H1 (cell line): Measurements from ENCODE around the gene HOXC11. TPM values are rescaled to one million over a fixed set of nuclear protein-coding genes. Genes with fewer than 3 reads are reported as not detected.
A peak's percentile ranks its signal among the peaks of the same experiment; 100 is the strongest.

Source experiments
- CTCF ChIA-PET: fragments of 300-600 bp; sonication (Branson Sonifier 250); formaldehyde crosslinking; loops from one replicate; lab custom pipeline; 2021; ENCODE audit not compliant: partially characterized antibody; lab: Charles Lee
- POLR2A ChIA-PET: fragments of 300-600 bp; sonication (Branson Sonifier 250); formaldehyde crosslinking; loops from one replicate; lab custom pipeline; 2021; ENCODE audit warnings: inconsistent platforms; ENCODE audit not compliant: partially characterized antibody; lab: Charles Lee
- DNase-seq, 2 experiments: peaks; one replicate each; pipeline versions ENCODE4 v3.0.0 to v3.0.0-alpha.2; 2010 to 2022; ENCODE audit warnings: low spot score in 2 of 2, low read depth in 1 of 2, mixed read lengths in 1 of 2
- FAIRE-seq: peaks from 2 replicates; lab custom pipeline; 2011; peaks lifted over from hg19 to GRCh38; lab: Jason Lieb, UNC
- H2AFZ ChIP-seq: 2 replicates; pipeline ENCODE4 v1.8.1; 2012; ENCODE audit warnings: low read length, inconsistent platforms
- H2AK5ac ChIP-seq: 2 replicates; pipeline ENCODE4 v1.6.1; 2013; ENCODE audit warnings: low read depth, low read length
- H2BK120ac ChIP-seq: replicated peaks from 2 replicates; pipeline ENCODE3; 2013; ENCODE audit warnings: low read depth, low read length, inconsistent platforms
- H2BK12ac ChIP-seq: 2 replicates; pipeline ENCODE4 v1.6.1; 2013; ENCODE audit warnings: low read depth, low read length
- H2BK15ac ChIP-seq: 2 replicates; pipeline ENCODE4 v1.6.1; 2013; ENCODE audit warnings: low read length
- H2BK20ac ChIP-seq: 2 replicates; pipeline ENCODE4 v1.6.1; 2013; ENCODE audit warnings: low read length
- H2BK5ac ChIP-seq: 2 replicates; pipeline ENCODE4 v1.6.1; 2013; ENCODE audit warnings: low read depth, low read length
- H3K14ac ChIP-seq: 2 replicates; pipeline ENCODE4 v1.6.1; 2013; ENCODE audit warnings: inconsistent platforms; ENCODE audit not compliant: insufficient read length
- H3K18ac ChIP-seq: 2 replicates; pipeline ENCODE4 v1.6.1; 2013; ENCODE audit warnings: low read length; ENCODE audit errors: extremely low read depth
- H3K23ac ChIP-seq: 2 replicates; pipeline ENCODE4 v1.6.1; 2013; ENCODE audit warnings: inconsistent platforms; ENCODE audit not compliant: insufficient read length
- H3K23me2 ChIP-seq: 2 replicates; pipeline ENCODE4 v1.6.1; 2013; ENCODE audit warnings: low read depth, low read length
- H3K27ac ChIP-seq: 2 replicates; pipeline ENCODE4 v1.6.1; 2011; ENCODE audit warnings: low read depth, low read length, inconsistent platforms
- H3K27me3 ChIP-seq, 4 experiments: replicated peaks in 1 of 4; 1 replicate in 1 of 4; 2 replicates in 3 of 4; pipeline versions ENCODE4 v1.6.1 to v1.8.1; 2011 to 2013; ENCODE audit warnings: low read length in 3 of 4, mild to moderate bottlenecking in 3 of 4, inconsistent platforms in 2 of 4, mixed read lengths in 2 of 4, moderate library complexity in 1 of 4; ENCODE audit not compliant: control insufficient read depth in 3 of 4, insufficient read depth in 3 of 4; ENCODE audit errors: extremely low read depth in 1 of 4
- H3K36me3 ChIP-seq, 4 experiments: 2 replicates each; pipeline versions ENCODE4 v1.6.1 to v1.8.1; 2011 to 2013; ENCODE audit warnings: mild to moderate bottlenecking in 4 of 4, low read length in 3 of 4, moderate library complexity in 2 of 4, control low read depth in 1 of 4, inconsistent platforms in 1 of 4; ENCODE audit not compliant: insufficient read depth in 4 of 4, control insufficient read depth in 2 of 4
- H3K4ac ChIP-seq: replicated peaks from 2 replicates; pipeline ENCODE3; 2013; ENCODE audit warnings: low read length, low read depth, mixed read lengths, inconsistent platforms; ENCODE audit not compliant: insufficient read length
- H3K4me1 ChIP-seq, 4 experiments: replicated peaks in 1 of 4; 1 replicate in 1 of 4; 2 replicates in 3 of 4; pipeline versions ENCODE4 v1.6.1 to v1.8.1; 2011 to 2013; ENCODE audit warnings: low read length in 3 of 4, inconsistent platforms in 2 of 4, mixed read lengths in 1 of 4; ENCODE audit not compliant: insufficient read depth in 4 of 4, control insufficient read depth in 3 of 4
- H3K4me2 ChIP-seq, 2 experiments: 2 replicates each; pipeline versions ENCODE4 v1.6.1 to v1.8.1; 2011 to 2013; ENCODE audit warnings: low read depth in 2 of 2, low read length in 2 of 2, control low read depth in 1 of 2, inconsistent platforms in 1 of 2, mild to moderate bottlenecking in 1 of 2; ENCODE audit not compliant: insufficient read depth in 1 of 2
- H3K4me3 ChIP-seq, 4 experiments: fragments of 200-600, 300-600 bp in 1 of 4; sonication (generic), shearing (Covaris generic), sonication (Bioruptor Twin) in 1 of 4; 2 replicates each; pipeline versions ENCODE4 v1.5.1 to v1.8.1; 2011 to 2016; ENCODE audit warnings: low read length in 4 of 4, low read depth in 3 of 4, control low read depth in 2 of 4, inconsistent platforms in 2 of 4, mild to moderate bottlenecking in 2 of 4, mixed read lengths in 1 of 4, moderate library complexity in 1 of 4; ENCODE audit not compliant: insufficient read depth in 2 of 4; ENCODE audit errors: extremely low read depth in 1 of 4
- H3K56ac ChIP-seq: replicated peaks from 2 replicates; pipeline ENCODE3; 2013; ENCODE audit warnings: low read depth, mild to moderate bottlenecking, mixed read lengths, low read length, inconsistent platforms; ENCODE audit not compliant: insufficient read length
- H3K79me1 ChIP-seq: 2 replicates; pipeline ENCODE4 v1.6.1; 2013; ENCODE audit warnings: low read depth, low read length, control low read depth
- H3K79me2 ChIP-seq, 2 experiments: 2 replicates each; pipeline versions ENCODE4 v1.6.1 to v1.8.1; 2012 to 2013; ENCODE audit warnings: low read length in 2 of 2, mild to moderate bottlenecking in 2 of 2, inconsistent platforms in 1 of 2; ENCODE audit not compliant: insufficient read depth in 2 of 2, control insufficient read depth in 1 of 2
- H3K9ac ChIP-seq, 4 experiments: replicated peaks in 1 of 4; 1 replicate in 1 of 4; 2 replicates in 3 of 4; pipeline versions ENCODE4 v1.6.1 to v1.8.1; 2011 to 2013; ENCODE audit warnings: low read depth in 3 of 4, low read length in 3 of 4, control low read depth in 2 of 4, mild to moderate bottlenecking in 2 of 4, moderate library complexity in 2 of 4, inconsistent platforms in 1 of 4; ENCODE audit errors: extremely low read depth in 1 of 4
- H3K9me3 ChIP-seq, 2 experiments: 2 replicates each; pipeline versions ENCODE4 v1.6.1 to v1.8.1; 2012 to 2013; ENCODE audit warnings: mild to moderate bottlenecking in 2 of 2, moderate library complexity in 2 of 2, control low read depth in 1 of 2, inconsistent platforms in 1 of 2, low read depth in 1 of 2, low read length in 1 of 2, mixed read lengths in 1 of 2; ENCODE audit not compliant: insufficient read depth in 2 of 2
- H4K20me1 ChIP-seq, 2 experiments: replicated peaks in 1 of 2; 2 replicates each; pipeline versions ENCODE3 to v1.8.1; 2011 to 2013; ENCODE audit warnings: inconsistent platforms in 2 of 2, low read length in 2 of 2, mild to moderate bottlenecking in 1 of 2; ENCODE audit not compliant: insufficient read depth in 2 of 2, control insufficient read depth in 1 of 2
- H4K5ac ChIP-seq: 2 replicates; pipeline ENCODE4 v1.6.1; 2013; ENCODE audit warnings: low read length, low read depth, mixed read lengths, inconsistent platforms; ENCODE audit not compliant: insufficient read length
- H4K8ac ChIP-seq: 2 replicates; pipeline ENCODE4 v1.8.0; 2013; ENCODE audit warnings: mild to moderate bottlenecking, moderate library complexity, low read length, inconsistent platforms; ENCODE audit not compliant: insufficient read depth; ENCODE audit errors: extremely low read depth
- H4K91ac ChIP-seq: replicated peaks from 2 replicates; pipeline ENCODE3; 2013; ENCODE audit warnings: low read length, mixed read lengths, inconsistent platforms; ENCODE audit not compliant: insufficient read length
- GABPA ChIP-seq: IDR thresholded peaks from 2 replicates; pipeline ENCODE4 v1.6.1; 2011; ENCODE audit warnings: mild to moderate bottlenecking, low read length, moderate library complexity, borderline replicate concordance; ENCODE audit not compliant: insufficient read depth
- NRF1 ChIP-seq: IDR thresholded peaks from 2 replicates; pipeline ENCODE4 v1.6.1; 2011; ENCODE audit warnings: mild to moderate bottlenecking, low read depth, low read length, improper control_type of control experiment
- RAD21 ChIP-seq, 2 experiments: IDR thresholded peaks in 1 of 2; conservative IDR thresholded peaks in 1 of 2; 2 replicates each; pipeline ENCODE4 v1.6.1; 2011; ENCODE audit warnings: low read depth in 2 of 2, low read length in 2 of 2, improper control_type of control experiment in 1 of 2, inconsistent platforms in 1 of 2, mild to moderate bottlenecking in 1 of 2, moderate library complexity in 1 of 2
- RNF2 ChIP-seq: fragments of 200-900, 300-1000 bp; sonication (generic); IDR thresholded peaks from 2 replicates; pipeline ENCODE4 v1.7.1; 2016; ENCODE audit warnings: borderline replicate concordance, low read depth, mild to moderate bottlenecking, antibody characterized with exemption, low read length; ENCODE audit not compliant: poor library complexity, severe bottlenecking; ENCODE audit errors: missing control alignments
- SP2 ChIP-seq: IDR thresholded peaks from 2 replicates; pipeline ENCODE4 v1.6.1; 2012; ENCODE audit warnings: mild to moderate bottlenecking, low read length, inconsistent platforms
- TAF1 ChIP-seq: IDR thresholded peaks from 2 replicates; pipeline ENCODE4 v1.6.1; 2011; ENCODE audit warnings: mild to moderate bottlenecking, low read depth, low read length
- WGBS, 2 experiments: shearing (Covaris generic) in 1 of 2; methylation state at CpG; one replicate each; pipeline versions ENCODE4 v1.1.6 to v1.1.7; 2013 to 2015; ENCODE audit warnings: low lambda C conversion rate in 2 of 2, mixed read lengths in 2 of 2, inconsistent platforms in 1 of 2, low coverage in 1 of 2, missing lambda C conversion rate in 1 of 2; ENCODE audit not compliant: insufficient replicate concordance in 2 of 2, insufficient coverage in 1 of 2, insufficient read length in 1 of 2; ENCODE audit errors: extremely low coverage in 1 of 2, missing lambda C conversion rate in 1 of 2; 5-methylcytosine and 5-hydroxymethylcytosine counted together
- polyA plus RNA-seq, 7 experiments: library from polyadenylated mRNA; depleted of rRNA in 3 of 7; stranded (reverse) in 5 of 7; unstranded in 2 of 7; fragments of >200 nt in 5 of 7; fragments of 200-250 nt in 2 of 7; gene quantifications; 1 replicate in 5 of 7; 2 replicates in 1 of 7; 4 replicates in 1 of 7; pipeline versions ENCODE4 v1.2.1 to v1.2.3, GENCODE V29; 2011 to 2013; ENCODE audit warnings: missing spikeins in 2 of 7, mixed read lengths in 2 of 7
- total RNA-seq: library from RNA; stranded (reverse); fragmentation: NEBNext Ultra II Directional; extraction: Animal tissue kit (Norgen Biotek cat#: 25700); gene quantifications from 2 replicates; pipeline ENCODE4 v1.2.1, GENCODE V29; 2021
- TF ChIP-seq, protein P1 (sequence below): IDR thresholded peaks from 2 replicates; pipeline ENCODE4 v1.6.1; 2011; ENCODE audit warnings: low read length, improper control_type of control experiment

HOXC11 gene
- total and polyA plus RNA-seq, 2 of the 8 experiments (the other 6 are each of a cell fraction or from before 2014, with no cell fraction given), result not detected

- Histone ChIP-seq H3K56ac (no peak overlapping the region), H2BK20ac (no peak overlapping the region), H3K4me2 (no peak overlapping the region), H2AK5ac (0 out of 2 replicates have a peak overlapping the region, but pooled peaks have one; percentile 15), H3K14ac (no peak overlapping the region), H2BK12ac (0 out of 2 replicates have a peak overlapping the region, but pooled peaks have one; percentile 39), H4K20me1 (peaks cover 18 to 40% of the 10 kb centered on the region in 2 experiments), H4K91ac (no peak overlapping the region), H3K4ac (no peak overlapping the region), H3K18ac (no peak overlapping the region), H2AFZ (no peak overlapping the region), H3K23ac (no peak overlapping the region), H3K79me1 (no peaks in the 10 kb centered on the region), H3K4me1 (peaks cover 0 to 8% (median 4%) of the 10 kb centered on the region in 4 experiments; a peak in 5 of 7 replicates), H4K5ac (no peak overlapping the region), H3K79me2 (no peaks in the 10 kb centered on the region), H3K23me2 (0 out of 2 replicates have a peak, but pooled peaks cover 1% of the 10 kb centered on the region), H3K27me3 (peaks cover 99 to 100% (median 100%) of the 10 kb centered on the region in 4 experiments), H3K4me3 (no peak overlapping the region), H2BK15ac (0 out of 2 replicates have a peak overlapping the region, but pooled peaks have one; percentile 92), H2BK5ac (no peak overlapping the region), H4K8ac (no peak overlapping the region), H3K27ac (no peak overlapping the region), H3K9me3 (no peaks in the 10 kb centered on the region), H2BK120ac (no peak overlapping the region), H3K9ac (no peak overlapping the region), H3K36me3 (no peaks in the 10 kb centered on the region; a peak in 2 of 8 replicates)
- POLR2A ChIA-PET, result interaction anchor here (0.9 to 1.3 kb wide), 2 partner anchors 9 to 28 kb away, joined by 3 read pairs; no protein-coding TSS in a partner anchor
- no peak for FAIRE-seq
- WGBS, 2 experiments, result 27% methylated on average over 24 of the region's 24 CpGs; no CpG with 5 or more reads in 1 of the 2 experiments
- no peak for DNase-seq
- CTCF ChIA-PET, result interaction anchor here (0.9 to 2.3 kb wide), 7 partner anchors 15 to 211 kb away, joined by 3 to 8 read pairs (median 3); partner anchors contain the start of gene HOXC5
- TF ChIP-seq SP2 (no peak), NRF1 (no peak), RAD21 (IDR thresholded peaks at IDR 0.05 in 1 of 2, conservative IDR thresholded peaks at IDR 0.05 in 1 of 2; ENCODE audit: low read depth in 2 of 2, low read length in 2 of 2) (no peak), GABPA (no peak), RNF2 (peak; percentile 85), TAF1 (no peak)
- TF ChIP-seq, protein P1, sequence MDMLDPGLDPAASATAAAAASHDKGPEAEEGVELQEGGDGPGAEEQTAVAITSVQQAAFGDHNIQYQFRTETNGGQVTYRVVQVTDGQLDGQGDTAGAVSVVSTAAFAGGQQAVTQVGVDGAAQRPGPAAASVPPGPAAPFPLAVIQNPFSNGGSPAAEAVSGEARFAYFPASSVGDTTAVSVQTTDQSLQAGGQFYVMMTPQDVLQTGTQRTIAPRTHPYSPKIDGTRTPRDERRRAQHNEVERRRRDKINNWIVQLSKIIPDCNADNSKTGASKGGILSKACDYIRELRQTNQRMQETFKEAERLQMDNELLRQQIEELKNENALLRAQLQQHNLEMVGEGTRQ, result no peak
Measured at GRCh38 chr12:53968214-53969127, 4.5 kb upstream of the HOXC11 start.
